GM04504 (cell line): ENCODE data around the gene RGPD8.
"Not testable (repeated sequence)": the region's sequence is repeated elsewhere in the genome, so short reads cannot be mapped to it uniquely, and the experiment has no call there.

Experiments
- DNase-seq: peaks from one replicate; pipeline ENCODE4 v3.0.0-alpha.2; 2012; ENCODE audit warnings: low read depth

The RGPD8 gene

GRCh38 chr2:112434890-112435715 is 1.7 kb upstream of the RGPD8 start:
- DNase-seq = not testable (repeated sequence)

- DNase-seq = no peak
These were observed 686 bp upstream of the RGPD8 start for GRCh38 chr2:112433932-112434730.

DNA sequence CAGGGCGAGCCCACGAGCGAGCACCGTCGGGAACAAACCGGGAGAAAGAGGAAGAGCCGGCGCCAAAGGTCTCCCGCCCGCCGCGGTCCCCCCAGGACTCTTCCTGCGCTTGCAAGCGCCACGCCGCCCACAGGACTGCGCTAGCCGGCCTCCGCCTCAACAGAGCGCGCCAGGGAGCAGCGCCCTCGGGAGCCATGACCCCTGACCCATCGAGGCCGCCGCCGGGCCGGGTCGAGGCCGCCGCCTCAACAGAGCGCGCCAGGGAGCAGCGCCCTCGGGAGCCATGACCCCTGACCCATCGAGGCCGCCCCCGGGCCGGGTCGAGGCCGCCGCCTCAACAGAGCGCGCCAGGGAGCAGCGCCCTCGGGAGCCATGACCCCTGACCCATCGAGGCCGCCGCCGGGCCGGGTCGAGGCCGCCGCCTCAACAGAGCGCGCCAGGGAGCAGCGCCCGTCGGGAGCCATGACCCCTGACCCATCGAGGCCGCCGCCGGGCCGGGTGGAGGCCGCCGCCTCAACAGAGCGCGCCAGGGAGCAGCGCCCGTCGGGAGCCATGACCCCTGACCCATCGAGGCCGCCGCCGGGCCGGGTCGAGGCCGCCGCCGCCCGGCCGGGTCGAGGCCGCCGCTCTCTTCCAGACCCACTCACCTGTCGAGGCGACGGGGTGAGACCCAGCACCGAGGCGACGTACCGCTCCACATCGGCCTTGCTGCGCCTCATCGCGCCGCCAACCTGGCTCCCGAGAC is 538 bp downstream of the RGPD8 start:
- DNase-seq = not testable (repeated sequence)

DNA sequence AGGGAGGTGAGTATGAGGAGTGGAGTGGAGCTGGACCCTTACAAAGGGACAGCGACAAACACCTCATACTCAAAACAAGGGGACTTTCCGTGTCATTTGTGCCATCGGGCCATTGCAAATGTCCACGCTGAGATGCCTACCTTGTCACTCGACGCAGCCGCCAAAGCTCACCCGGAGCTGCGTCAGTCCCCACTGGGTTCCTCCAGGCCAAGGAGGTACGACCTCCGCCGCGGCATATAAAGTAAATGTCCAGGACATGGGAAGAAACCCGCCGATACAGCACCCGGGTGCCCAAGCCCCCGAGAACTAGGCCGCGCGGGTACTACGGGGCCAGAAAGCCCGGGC is 1.1 kb downstream of the RGPD8 start:
- DNase-seq = not testable (repeated sequence)

DNA sequence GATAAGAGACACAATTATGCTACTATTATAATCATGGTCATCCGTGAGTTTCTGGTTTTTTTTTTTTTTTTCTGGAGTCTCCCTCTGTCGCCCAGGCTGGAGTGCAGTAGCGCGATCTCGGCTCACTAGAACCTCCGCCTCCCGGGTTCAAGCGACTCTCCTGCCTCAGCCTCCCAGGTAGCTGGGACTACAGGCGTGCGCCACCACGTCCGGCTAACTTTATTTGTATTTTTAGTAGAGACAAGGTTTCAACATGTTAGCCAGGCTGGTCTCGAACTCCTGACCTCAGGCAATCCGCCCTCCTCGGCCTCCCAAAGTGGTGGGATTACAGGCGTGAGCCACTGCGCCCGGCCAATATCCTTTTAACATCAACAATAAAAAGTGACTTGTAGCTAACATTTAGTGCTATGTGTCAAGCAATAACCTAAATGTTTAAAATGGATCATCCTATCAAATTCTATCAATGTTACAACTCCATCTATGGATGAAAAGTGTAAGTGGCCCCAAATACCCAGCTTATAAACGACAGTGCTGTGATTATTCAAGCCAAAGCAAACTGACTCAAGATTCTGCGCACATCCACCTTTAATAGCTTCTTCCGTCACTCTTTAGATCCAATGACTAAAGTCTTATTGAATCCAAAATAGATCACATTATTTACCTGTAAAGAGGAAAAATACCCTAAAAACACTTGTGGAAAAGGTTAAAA is 1.7 kb downstream of the RGPD8 start:
- not testable (repeated sequence) for DNase-seq

GRCh38 chr2:112424553-112424952 is 8.9 kb downstream of the RGPD8 start:
- not testable (repeated sequence) for DNase-seq

GRCh38 chr2:112416860-112417259 is 16.6 kb downstream of the RGPD8 start:
- not testable (repeated sequence) for DNase-seq

GRCh38 chr2:112360055-112360454 is 73.4 kb downstream of the RGPD8 start:
- DNase-seq = not testable (repeated sequence)

DNA sequence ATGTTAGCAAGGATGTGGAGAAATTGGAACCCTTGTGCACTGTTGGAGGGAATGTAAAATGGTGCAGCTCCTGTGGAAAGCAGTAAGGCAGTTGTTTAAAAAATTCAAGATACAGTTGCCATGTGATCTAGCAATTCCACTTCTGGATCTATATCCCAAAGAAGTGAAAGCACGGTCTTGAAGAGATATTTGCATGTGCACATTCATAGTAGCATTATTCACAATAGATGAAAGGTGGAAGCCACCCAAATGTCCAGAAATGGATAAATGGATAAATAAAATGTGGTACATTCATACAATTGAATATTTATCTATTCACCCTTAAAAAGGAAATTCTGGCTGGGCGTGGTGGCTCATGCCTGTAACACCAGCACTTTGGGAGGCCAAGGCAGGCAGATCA is 79.1 kb downstream of the RGPD8 start:
- DNase-seq = not testable (repeated sequence)

DNA sequence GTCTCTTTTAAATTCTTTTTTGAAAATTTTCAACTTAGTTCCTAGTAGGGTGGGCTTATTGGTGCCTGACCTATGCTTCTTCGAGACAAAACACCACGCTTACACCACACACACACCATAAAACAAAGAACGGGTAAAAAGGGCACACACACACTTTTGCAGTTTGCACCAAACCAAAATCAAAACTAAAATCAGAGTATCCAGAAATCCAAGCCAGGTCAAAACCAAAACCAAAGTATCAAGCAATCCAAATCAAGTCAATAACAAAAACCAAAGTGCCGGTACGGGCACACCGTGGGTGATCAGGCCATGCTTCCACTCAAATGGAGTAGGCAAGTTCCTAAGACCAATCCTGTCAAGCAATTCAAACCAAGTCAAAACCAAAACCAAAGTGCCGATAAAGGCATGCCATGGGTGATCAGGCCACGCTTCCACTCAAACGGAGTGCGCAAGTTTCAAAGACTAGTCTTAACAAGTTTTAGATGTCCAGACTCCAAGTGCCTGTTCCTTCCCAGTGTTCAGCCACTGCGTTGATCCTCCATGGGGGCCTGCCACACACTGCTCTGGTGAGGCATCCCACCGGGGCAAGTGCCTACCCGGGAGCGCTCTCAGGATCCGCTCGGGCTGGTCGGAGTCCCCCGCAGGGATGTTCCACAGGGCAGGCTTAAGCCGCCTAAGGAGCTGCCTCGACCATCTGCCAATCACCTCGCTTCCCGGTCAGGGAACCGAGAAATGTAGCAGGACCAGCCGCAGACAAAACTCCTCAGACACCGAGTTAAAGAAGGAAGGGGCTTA is 80.4 kb downstream of the RGPD8 start:
- not testable (repeated sequence) for DNase-seq

- not testable (repeated sequence) for DNase-seq
These were observed 81.2 kb downstream of the RGPD8 start for GRCh38 chr2:112352292-112352691.

- no peak for DNase-seq
These were observed 88.1 kb downstream of the RGPD8 start for GRCh38 chr2:112345030-112346027.

- DNase-seq = peak; percentile 10
These were observed 89.4 kb downstream of the RGPD8 start for GRCh38 chr2:112343827-112344585.

GRCh38 chr2:112342067-112342550 is 91.3 kb downstream of the RGPD8 start:
- peak; percentile 6 for DNase-seq

- DNase-seq = no peak
These were observed 92.8 kb downstream of the RGPD8 start for GRCh38 chr2:112340475-112341267.

GRCh38 chr2:112339986-112340385 is 93.5 kb downstream of the RGPD8 start:
- no peak for DNase-seq

- DNase-seq = no peak
These were observed 97.8 kb downstream of the RGPD8 start for GRCh38 chr2:112335600-112335999.

DNA sequence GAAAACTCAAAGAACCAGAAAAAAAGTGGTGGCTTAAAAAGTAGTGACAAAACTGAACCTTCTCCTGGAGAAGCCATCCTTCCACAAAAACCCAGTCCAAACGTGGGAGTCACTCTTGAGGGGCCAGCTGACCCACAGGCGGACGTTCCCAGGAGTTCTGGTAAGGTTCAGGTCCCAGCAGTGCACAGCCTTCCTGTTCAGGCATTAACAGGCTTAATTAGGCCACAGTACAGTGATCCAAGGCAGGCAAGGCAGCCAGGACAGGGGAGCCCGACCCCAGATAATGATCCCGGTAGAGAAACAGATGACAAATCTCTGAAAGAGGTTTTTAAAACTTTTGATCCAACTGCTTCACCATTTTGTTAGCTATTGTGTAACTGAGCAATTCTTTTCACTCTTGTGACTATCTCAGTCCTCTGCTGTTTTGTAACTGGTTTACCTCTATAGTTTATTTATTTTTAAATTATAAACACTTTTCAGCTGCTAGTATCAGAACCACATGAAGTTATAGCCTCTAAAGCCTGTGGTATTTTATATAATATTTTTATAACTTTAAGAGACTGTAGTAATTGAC is 101.2 kb downstream of the RGPD8 start:
- DNase-seq = no peak
